Psoas muscle (tissue), 8 donors: ENCODE results near the gene HMCN2. TPM values are rescaled to one million over a fixed set of nuclear protein-coding genes. Genes with fewer than 3 reads are reported as not detected.

Experiments
- ATAC-seq, 4 donors: fragments of 200-7000 bp; cut with Tn5 transposase; one replicate each; pipeline ENCODE4 v1.9.1; 2020; ENCODE audit warnings: moderate library complexity in 3 of 4, mild to moderate bottlenecking in 2 of 4
- DNase-seq, 2 donors: peaks; one replicate each; pipeline ENCODE4 v3.0.0-alpha.2; 2020
- H3K27ac ChIP-seq: fragments of 200-600 bp; one replicate; pipeline ENCODE4 v1.8.0; 2022
- H3K27me3 ChIP-seq, 3 donors: fragments of 200-600 bp in 1 of 3; one replicate each; pipeline versions ENCODE4 v1.6.1 to v1.8.0; 2013 to 2022; ENCODE audit warnings: low read length in 2 of 3, mild to moderate bottlenecking in 2 of 3, moderate library complexity in 1 of 3; ENCODE audit not compliant: insufficient read depth in 3 of 3
- H3K36me3 ChIP-seq, 2 donors: fragments of 200-600 bp in 1 of 2; one replicate each; pipeline versions ENCODE4 v1.6.1 to v1.8.0; 2013 to 2022; ENCODE audit warnings: low read depth in 1 of 2, mild to moderate bottlenecking in 1 of 2, moderate library complexity in 1 of 2; ENCODE audit not compliant: insufficient read depth in 1 of 2
- H3K4me1 ChIP-seq: fragments of 200-600 bp; one replicate; pipeline ENCODE4 v1.8.0; 2022
- H3K4me3 ChIP-seq: fragments of 200-600 bp; one replicate; pipeline ENCODE4 v1.8.0; 2022; ENCODE audit warnings: mild to moderate bottlenecking
- H3K9me3 ChIP-seq: fragments of 200-600 bp; one replicate; pipeline ENCODE4 v1.8.0; 2022
- WGBS, 3 donors: extraction: QIAGEN DNeasy Blood & Tissue Kit; methylation state at CpG; one replicate each; pipeline versions ENCODE4 v1.1.6 to v1.1.7; 2013; 5-methylcytosine and 5-hydroxymethylcytosine counted together
- intact Hi-C, 2 donors: fragments of 100-400 bp; cut with DNase I; formaldehyde crosslinking; loops; one replicate each; pipeline versions ENCODE4 v1.11.0 to v1.14.2; 2022
- polyA plus RNA-seq, 3 donors: library from polyadenylated mRNA; stranded (reverse); fragments of 200-250 nt; gene quantifications; one replicate each; pipeline ENCODE4 v1.2.3, GENCODE V29; 2013
- total RNA-seq, 4 donors: library from RNA; stranded (reverse); fragmentation: NEBNext Ultra II Directional in 2 of 4; extraction: Animal tissue kit (Norgen Biotek cat#: 25700) in 2 of 4; gene quantifications; one replicate each; pipeline versions ENCODE4 v1.2.1 to v1.2.4, GENCODE V29; 2021 to 2023
- TF ChIP-seq, protein P1 (sequence below): fragments of 200-600 bp; IDR thresholded peaks from one replicate; pipeline ENCODE4 v1.8.0; 2022; ENCODE audit warnings: antibody characterized with exemption
- donor health status: healthy with polysubstance abuse.
- donor health status: DM: no; HTN: no; CAD: no; lungs with moderate emphysema.
- donor health status: Bipolar disorder and iron deficiency.
- donor health status: healthy.
- donor health status: DM: yes; HTN: yes; CAD: no.
- donor health status: DM: no; HTN: no; CAD: no.
- donor health status: DM: no; HTN: no; CAD: no.
- donor health status: DM: yes; HTN: yes; CAD: no.

Gene HMCN2
- total and polyA plus RNA-seq, 7 donors, result 3.6 to 13.2 (median 6.7) TPM

DNA sequence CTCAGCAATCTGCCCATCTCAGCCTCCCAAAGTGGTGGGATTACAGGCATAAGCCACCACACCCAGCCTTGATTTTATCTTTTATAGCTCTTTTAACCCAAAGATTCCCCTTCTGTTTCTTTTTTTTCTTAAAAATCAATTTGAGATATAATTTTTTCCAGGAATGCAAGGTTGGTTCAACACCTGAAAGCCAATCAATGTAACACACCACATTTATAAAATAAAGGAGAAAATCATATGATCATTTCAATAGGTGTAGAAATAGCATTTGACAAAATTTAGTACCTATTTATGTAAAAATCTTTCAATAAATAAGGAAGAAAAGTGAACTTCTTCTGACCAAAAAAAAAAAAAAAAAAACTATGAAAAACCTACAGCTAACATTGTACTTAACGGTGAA, 175.5 kb downstream of the HMCN2 start:
- Histone ChIP-seq H3K4me1 (peaks cover 7% of the 10 kb centered on the region), H3K27ac (no peak overlapping the region), H3K4me3 (no peak overlapping the region), H3K27me3 (peaks cover 0 to 16% (median 2%) of the 10 kb centered on the region in 3 donors), H3K9me3 (peaks cover 16% of the 10 kb centered on the region), H3K36me3 (no peaks in the 10 kb centered on the region)
- DNase-seq (no peak), ATAC-seq (no peak)
- intact Hi-C loops, result no loop called here
- TF ChIP-seq, protein P1, sequence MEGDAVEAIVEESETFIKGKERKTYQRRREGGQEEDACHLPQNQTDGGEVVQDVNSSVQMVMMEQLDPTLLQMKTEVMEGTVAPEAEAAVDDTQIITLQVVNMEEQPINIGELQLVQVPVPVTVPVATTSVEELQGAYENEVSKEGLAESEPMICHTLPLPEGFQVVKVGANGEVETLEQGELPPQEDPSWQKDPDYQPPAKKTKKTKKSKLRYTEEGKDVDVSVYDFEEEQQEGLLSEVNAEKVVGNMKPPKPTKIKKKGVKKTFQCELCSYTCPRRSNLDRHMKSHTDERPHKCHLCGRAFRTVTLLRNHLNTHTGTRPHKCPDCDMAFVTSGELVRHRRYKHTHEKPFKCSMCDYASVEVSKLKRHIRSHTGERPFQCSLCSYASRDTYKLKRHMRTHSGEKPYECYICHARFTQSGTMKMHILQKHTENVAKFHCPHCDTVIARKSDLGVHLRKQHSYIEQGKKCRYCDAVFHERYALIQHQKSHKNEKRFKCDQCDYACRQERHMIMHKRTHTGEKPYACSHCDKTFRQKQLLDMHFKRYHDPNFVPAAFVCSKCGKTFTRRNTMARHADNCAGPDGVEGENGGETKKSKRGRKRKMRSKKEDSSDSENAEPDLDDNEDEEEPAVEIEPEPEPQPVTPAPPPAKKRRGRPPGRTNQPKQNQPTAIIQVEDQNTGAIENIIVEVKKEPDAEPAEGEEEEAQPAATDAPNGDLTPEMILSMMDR, result no peak
- 98 to 100% (median 100%) methylated on average over 1 of the region's 1 CpG for WGBS, 3 donors

DNA sequence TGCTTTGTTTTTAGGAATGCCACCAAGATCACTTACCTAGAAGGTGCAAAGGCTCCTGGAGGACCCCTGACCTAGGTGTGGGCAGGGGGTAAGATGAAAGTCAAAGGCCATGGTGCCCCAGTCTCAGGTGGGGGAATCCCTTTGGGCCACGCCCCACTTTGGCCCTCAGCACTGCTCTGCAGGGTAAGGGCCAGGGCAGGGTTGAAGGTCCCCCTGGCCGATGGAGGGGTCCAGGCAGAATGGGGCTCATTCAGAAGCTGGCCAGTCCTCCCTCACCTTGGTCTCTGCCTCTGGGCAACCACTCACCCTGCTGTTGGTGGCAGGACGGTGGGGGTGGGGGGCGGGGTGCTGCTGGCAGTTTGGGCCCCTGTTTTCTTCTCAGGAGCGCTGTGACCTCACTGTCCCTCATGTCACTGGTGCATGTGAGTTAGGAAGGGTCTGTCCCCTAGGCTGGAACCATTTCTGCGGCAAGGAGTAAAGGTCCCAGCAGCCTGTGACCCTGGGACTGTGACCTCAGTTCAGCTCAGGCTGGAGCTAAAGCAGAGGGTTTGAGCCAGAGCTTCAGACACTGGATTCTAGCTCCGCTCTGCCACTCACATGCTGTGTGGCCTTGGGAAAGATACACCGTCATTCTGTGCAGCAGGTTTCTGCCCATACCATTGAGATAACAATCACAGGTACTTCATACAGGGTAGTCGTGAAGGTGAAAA, 177.3 kb downstream of the HMCN2 start:
- peaks cover 24% of the 10 kb centered on the region for H3K4me1 ChIP-seq
- 90 to 95% (median 93%) methylated on average over 9 of the region's 9 CpGs for WGBS, 3 donors
- H3K27me3 ChIP-seq, result peaks cover 0 to 8% (median 2%) of the 10 kb centered on the region in 3 donors
- DNase-seq (peak in 1 of 2 donors; percentile 19), ATAC-seq (no peak)
- no peak overlapping the region for H3K4me3 ChIP-seq
- H3K27ac ChIP-seq, result no peak overlapping the region
- H3K36me3 ChIP-seq, result no peaks in the 10 kb centered on the region
- intact Hi-C loops, result no loop called here
- TF ChIP-seq, protein P1, result no peak
- peaks cover 16% of the 10 kb centered on the region for H3K9me3 ChIP-seq

DNA sequence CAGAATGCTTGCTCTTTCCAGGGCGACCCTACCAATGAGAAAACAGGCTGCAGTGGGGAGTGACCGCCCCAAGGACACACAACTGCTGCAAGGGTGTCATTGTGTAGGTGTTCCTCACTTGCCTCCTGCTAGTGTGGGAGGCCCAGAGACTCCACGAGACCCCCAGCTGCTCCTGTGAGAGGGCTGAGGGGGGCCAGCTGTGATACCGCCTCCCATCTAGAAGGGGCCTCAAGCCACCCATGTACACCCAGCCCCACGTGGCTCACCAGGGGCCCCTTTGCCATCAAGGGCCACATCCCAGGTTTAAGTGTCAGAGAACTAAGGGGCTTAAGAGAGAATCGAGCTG, 177.9 kb downstream of the HMCN2 start:
- no peaks in the 10 kb centered on the region for H3K36me3 ChIP-seq
- no peak for ATAC-seq
- peaks cover 0 to 8% (median 4%) of the 10 kb centered on the region in 3 donors for H3K27me3 ChIP-seq
- peaks cover 16% of the 10 kb centered on the region for H3K9me3 ChIP-seq
- TF ChIP-seq, protein P1, result no peak
- H3K4me3 ChIP-seq, result no peak overlapping the region
- WGBS, 3 donors, result 83 to 87% (median 85%) methylated on average over 6 of the region's 6 CpGs
- intact Hi-C loops, result no loop called here
- DNase-seq, result peak in 1 of 2 donors; percentile 16
- H3K4me1 ChIP-seq, result peaks cover 24% of the 10 kb centered on the region
- no peak overlapping the region for H3K27ac ChIP-seq

DNA sequence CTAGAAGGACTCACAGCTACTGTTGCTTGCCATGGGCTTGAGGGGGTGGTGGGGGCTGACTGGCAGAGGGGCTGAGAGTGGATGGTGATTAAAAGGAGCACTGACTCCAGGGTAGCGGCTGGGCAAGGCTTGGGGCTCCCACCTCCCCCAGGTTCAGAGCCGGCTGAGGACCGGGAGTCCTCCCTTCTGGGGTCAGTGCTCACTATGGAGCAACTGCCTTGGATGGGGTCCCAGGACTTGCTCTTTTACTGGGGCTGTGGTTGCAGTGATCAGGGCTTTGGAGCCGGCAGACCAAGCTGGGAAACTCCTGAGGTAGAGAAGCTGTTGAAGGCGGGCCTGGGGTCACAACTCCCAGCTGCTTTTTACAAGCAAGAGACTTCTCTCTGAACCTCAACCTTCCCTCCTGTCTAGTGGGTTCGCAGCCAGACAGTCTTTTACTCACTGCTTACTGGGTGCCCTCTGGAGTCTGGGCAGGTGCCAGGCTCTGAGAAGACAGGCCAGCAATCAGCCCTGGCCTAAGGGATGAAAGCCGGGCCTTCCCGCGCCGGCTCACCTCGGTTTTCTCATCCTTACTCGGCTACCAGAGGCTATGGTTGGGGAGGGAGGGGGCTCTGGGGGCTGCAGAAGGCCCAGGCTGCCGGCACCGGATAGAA, 178.4 kb downstream of the HMCN2 start:
- Histone ChIP-seq H3K4me1 (peaks cover 24% of the 10 kb centered on the region), H3K27me3 (peaks cover 0 to 4% (median 3%) of the 10 kb centered on the region in 3 donors), H3K4me3 (peak overlapping the region; percentile 83), H3K9me3 (peaks cover 16% of the 10 kb centered on the region), H3K36me3 (no peaks in the 10 kb centered on the region), H3K27ac (peak overlapping the region; percentile 75)
- intact Hi-C loops, result no loop called here
- ATAC-seq (no peak), DNase-seq (peak; percentile 65 to 70)
- WGBS, 3 donors, result 40 to 52% (median 47%) methylated on average over 14 of the region's 14 CpGs
- TF ChIP-seq, protein P1, result no peak
